Skeletal muscle satellite cell (primary cell): ENCODE measurements around the gene TTC24.

Experiments
- H3K27me3 ChIP-seq: 2 replicates; pipeline ENCODE4 v1.7.0; 2013; ENCODE audit warnings: low read length; ENCODE audit not compliant: control insufficient read depth, insufficient read depth
- H3K36me3 ChIP-seq: 2 replicates; pipeline ENCODE4 v1.7.0; 2013; ENCODE audit warnings: mild to moderate bottlenecking, control low read depth, low read length; ENCODE audit not compliant: insufficient read depth
- H3K4me1 ChIP-seq: 2 replicates; pipeline ENCODE4 v1.7.0; 2013; ENCODE audit warnings: low read length; ENCODE audit not compliant: control insufficient read depth, insufficient read depth
- H3K4me2 ChIP-seq: 2 replicates; pipeline ENCODE4 v1.7.0; 2013; ENCODE audit warnings: mild to moderate bottlenecking, low read length
- H3K4me3 ChIP-seq: 2 replicates; pipeline ENCODE4 v1.7.0; 2013; ENCODE audit warnings: low read length
- H3K9ac ChIP-seq: 2 replicates; pipeline ENCODE4 v1.7.0; 2013; ENCODE audit warnings: mild to moderate bottlenecking, low read depth, low read length, moderate library complexity
- H3K9me3 ChIP-seq: replicated peaks from 2 replicates; pipeline ENCODE4 v1.7.0; 2013; ENCODE audit warnings: mild to moderate bottlenecking, control low read depth, low read length

Gene TTC24

DNA sequence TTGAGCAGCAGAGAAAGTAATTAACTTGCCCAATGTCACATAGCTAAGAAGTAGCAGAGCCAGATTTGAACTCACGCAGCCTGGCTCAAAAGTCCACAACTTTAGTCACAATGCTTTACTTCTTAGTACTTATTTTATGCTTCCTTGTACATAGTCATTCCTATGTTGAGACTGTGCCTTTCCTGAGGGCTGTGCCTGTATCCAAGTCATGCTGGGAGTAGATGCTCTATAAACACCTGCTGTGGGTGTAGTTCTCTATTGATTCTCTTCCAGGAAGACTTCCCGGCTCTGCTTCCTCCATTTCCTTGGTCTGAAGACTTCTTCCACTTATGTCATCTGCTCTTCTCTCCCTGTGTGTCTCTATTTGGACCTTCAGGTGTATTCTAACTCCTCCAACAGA, 23.8 kb upstream of the TTC24 start:
- H3K36me3 ChIP-seq, result peaks cover 37% of the 10 kb centered on the region

DNA sequence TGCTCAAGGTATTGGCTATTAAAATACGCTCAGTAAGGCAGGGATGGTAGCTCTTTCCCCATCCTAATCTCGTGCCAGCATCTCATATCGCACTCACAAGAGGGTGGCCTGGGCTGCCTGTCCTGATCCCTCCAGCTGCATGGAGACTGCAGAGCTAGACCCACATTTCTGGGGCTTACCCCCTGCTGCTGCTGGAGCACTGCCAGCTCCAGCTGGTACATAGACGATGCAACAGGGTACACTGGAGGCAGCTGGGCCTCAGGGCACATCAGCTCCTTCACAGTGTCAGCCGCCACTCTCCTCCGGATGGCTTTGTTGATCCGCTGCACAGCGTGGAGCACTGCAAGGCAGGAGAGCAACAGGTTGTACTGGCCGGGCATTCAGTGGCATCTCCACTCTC, 23.2 kb upstream of the TTC24 start:
- Histone ChIP-seq H3K4me1 (peaks cover 12% of the 10 kb centered on the region), H3K4me2 (no peak overlapping the region), H3K4me3 (no peak overlapping the region), H3K9me3 (no peaks in the 10 kb centered on the region), H3K9ac (no peak overlapping the region), H3K36me3 (peaks cover 32% of the 10 kb centered on the region), H3K27me3 (no peaks in the 10 kb centered on the region)

More for the DNA sequence above, 23.8 kb upstream of the TTC24 start:
- Histone ChIP-seq H3K27me3 (no peaks in the 10 kb centered on the region), H3K4me1 (peaks cover 12% of the 10 kb centered on the region), H3K9me3 (no peaks in the 10 kb centered on the region), H3K9ac (no peak overlapping the region), H3K4me3 (no peak overlapping the region), H3K4me2 (no peak overlapping the region)

DNA sequence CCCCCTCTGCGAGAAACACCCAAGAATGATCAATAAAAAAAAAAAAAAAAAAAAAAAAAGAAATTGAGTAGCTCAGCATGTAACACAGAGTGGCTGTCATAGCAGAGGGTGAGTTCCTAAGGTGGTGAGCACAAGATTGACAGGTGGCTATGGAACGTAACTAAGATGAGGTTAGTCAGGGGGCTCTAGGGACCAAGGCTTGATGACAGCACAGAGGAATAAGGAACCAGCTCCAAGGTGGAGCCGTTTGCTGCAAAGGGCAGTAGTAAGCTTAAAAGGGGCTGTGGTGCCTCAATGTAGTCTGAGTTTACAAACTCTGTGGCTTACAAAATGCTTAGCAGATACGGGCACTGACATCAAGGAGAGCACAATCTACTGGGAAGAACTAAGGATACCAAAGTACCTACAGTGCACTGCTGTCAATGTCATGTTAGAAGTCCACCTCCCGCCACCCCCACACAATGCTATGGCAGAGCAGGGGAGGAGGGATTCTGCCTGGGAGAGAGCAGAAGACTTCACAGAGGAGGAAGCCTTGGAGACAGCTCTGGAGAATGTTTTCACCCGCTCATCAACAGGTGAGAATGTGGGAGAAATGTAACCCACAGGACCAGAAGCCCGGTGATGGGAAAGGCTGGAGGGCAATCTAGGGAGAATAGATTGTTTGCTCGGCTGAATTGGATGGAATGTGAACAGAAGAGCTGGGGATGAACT, 20.3 kb upstream of the TTC24 start:
- Histone ChIP-seq H3K4me1 (no peaks in the 10 kb centered on the region), H3K4me3 (no peak overlapping the region), H3K4me2 (no peak overlapping the region), H3K27me3 (no peaks in the 10 kb centered on the region), H3K9ac (no peak overlapping the region), H3K36me3 (peaks cover 41% of the 10 kb centered on the region), H3K9me3 (no peaks in the 10 kb centered on the region)

DNA sequence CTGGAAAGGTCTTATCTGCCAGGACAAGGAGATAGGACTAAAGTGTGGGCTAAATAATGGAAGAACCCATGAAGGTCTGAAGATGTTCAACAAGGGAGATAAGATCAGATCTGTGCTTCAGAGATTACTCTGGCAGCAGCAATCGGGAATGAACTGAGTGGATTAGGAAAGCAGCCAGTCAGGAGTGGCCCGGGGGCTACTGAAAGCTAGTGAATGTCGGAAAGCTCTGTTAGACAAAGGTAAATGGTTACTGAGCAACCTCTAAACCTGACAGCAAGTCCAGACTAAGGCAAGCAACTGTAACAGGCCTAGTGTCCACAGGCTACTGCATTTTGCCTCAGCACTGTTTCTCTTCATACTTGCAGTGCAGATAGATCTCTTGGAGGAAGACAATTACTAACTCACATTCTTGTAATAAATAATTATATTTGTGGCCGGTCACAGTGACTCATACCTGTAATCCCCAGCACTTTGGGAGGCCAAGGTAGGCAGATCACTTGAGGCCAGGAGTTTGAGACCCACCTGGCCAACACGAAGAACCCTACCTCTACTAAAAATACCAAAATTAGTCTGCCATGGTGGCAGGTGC, 19.6 kb upstream of the TTC24 start:
- H3K36me3 ChIP-seq, result peaks cover 40% of the 10 kb centered on the region

DNA sequence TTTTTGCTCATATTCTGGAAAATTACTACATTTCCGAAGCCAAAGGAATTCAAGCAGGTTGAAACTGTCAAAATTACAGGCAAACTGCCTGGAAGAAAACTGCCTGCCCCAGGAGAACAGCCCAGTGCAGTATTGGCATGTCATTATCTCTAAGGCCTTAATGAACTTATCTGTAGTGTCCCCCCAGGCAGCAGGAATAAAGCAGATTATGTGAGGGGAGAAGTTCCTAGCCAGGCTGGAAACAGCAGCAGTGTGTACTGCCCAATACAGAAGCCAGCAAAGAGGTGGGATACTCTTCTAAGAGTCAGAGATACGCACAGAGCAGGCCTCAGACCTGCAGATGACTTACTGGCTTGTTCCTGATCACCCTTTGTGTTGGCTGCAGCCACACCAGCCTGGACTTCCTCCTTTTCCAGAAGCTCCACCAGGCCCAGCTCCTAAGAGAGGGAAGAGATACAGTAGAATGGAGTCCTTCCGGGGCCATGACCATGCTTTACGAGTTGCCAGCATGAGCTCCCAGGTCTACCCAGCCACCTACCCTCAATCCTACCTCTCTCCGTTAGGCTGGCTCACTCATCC, 18.8 kb upstream of the TTC24 start:
- no peak overlapping the region for H3K9ac ChIP-seq
- H3K9me3 ChIP-seq, result no peaks in the 10 kb centered on the region
- H3K36me3 ChIP-seq, result peaks cover 39% of the 10 kb centered on the region
- no peak overlapping the region for H3K4me3 ChIP-seq
- no peaks in the 10 kb centered on the region for H3K4me1 ChIP-seq
- no peak overlapping the region for H3K4me2 ChIP-seq
- no peaks in the 10 kb centered on the region for H3K27me3 ChIP-seq

More for the DNA sequence above, 19.6 kb upstream of the TTC24 start:
- Histone ChIP-seq H3K27me3 (no peaks in the 10 kb centered on the region), H3K4me1 (no peaks in the 10 kb centered on the region), H3K4me3 (no peak overlapping the region), H3K4me2 (no peak overlapping the region), H3K9me3 (no peaks in the 10 kb centered on the region), H3K9ac (no peak overlapping the region)

DNA sequence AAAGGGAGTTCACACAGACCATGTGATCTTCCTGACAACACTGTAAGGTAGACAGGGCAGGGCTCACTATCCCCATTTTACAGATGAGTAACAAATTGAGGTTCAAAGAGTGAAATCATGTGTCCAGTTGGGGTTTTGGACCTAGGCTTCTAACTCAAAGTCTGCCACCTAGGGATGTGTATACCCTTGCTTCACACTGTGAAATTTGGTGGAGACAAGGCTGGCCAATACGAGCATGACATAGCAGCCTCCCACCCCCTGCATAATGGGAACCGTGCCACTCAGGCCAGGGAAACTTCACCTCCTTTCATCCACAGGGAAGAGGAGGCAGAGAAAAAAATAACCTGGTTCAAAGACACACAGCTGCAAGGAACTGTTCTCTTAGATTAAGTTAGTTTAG, 14.0 kb upstream of the TTC24 start:
- Histone ChIP-seq H3K9me3 (no peaks in the 10 kb centered on the region), H3K4me3 (no peak overlapping the region), H3K4me1 (peaks cover 3% of the 10 kb centered on the region), H3K27me3 (no peaks in the 10 kb centered on the region), H3K9ac (no peak overlapping the region), H3K36me3 (peaks cover 25% of the 10 kb centered on the region), H3K4me2 (no peak overlapping the region)

DNA sequence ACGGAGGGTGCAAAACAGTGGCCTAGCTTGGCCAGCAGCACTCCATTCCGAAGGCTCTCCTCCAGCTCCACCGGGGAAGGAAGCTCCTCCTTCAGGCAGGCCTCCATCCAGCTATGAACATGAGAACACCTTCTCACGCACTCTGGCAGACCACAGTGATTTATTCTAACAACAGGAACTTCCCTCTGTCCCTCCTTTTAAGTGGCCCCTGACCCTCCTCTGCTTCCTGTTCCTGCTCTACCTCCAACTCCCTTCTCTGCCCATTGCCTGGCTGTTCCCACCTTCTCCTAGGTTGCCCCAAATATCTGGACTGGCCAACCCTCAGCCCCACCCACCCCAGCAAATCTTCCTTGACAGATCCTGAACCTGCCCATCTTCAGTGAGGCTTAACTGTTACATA, 13.1 kb upstream of the TTC24 start:
- no peaks in the 10 kb centered on the region for H3K9me3 ChIP-seq
- H3K4me1 ChIP-seq, result peaks cover 10% of the 10 kb centered on the region
- no peak overlapping the region for H3K4me3 ChIP-seq
- no peak overlapping the region for H3K4me2 ChIP-seq
- peaks cover 24% of the 10 kb centered on the region for H3K36me3 ChIP-seq
- H3K9ac ChIP-seq, result no peak overlapping the region
- no peaks in the 10 kb centered on the region for H3K27me3 ChIP-seq

DNA sequence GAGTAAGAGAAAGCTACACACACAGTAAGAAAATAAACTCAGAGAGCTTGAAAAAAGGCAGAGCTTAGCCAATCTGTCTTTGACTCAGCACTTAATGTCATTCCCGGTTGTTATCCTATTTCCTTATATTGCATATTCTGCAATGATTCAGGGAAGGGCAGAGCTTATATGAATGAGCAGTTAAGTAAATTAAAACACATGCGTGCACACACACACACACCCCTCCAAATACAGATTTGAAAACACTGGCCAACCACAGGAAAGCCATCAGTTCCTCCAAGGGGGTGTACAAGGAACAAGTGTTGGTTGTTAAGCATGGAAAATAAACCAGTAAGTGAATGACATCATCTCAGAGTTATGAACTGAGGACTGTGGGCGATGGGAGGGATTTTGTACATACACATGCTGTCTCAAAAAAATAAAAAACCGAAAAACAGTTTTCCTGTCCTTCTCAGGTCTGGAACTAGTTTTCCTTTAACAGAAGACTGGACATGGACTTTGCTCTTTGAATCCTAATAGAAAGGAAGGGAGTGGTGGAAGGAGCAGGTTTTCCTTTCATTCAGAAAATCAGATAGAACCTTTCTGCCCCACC, 8.2 kb upstream of the TTC24 start:
- peak overlapping the region; percentile 78 for H3K4me3 ChIP-seq
- peaks cover 15% of the 10 kb centered on the region for H3K4me1 ChIP-seq
- H3K9me3 ChIP-seq, result no peaks in the 10 kb centered on the region
- H3K36me3 ChIP-seq, result no peaks in the 10 kb centered on the region
- peak overlapping the region; percentile 73 for H3K9ac ChIP-seq
- H3K27me3 ChIP-seq, result peaks cover 7% of the 10 kb centered on the region
- H3K4me2 ChIP-seq, result peak overlapping the region; percentile 89

DNA sequence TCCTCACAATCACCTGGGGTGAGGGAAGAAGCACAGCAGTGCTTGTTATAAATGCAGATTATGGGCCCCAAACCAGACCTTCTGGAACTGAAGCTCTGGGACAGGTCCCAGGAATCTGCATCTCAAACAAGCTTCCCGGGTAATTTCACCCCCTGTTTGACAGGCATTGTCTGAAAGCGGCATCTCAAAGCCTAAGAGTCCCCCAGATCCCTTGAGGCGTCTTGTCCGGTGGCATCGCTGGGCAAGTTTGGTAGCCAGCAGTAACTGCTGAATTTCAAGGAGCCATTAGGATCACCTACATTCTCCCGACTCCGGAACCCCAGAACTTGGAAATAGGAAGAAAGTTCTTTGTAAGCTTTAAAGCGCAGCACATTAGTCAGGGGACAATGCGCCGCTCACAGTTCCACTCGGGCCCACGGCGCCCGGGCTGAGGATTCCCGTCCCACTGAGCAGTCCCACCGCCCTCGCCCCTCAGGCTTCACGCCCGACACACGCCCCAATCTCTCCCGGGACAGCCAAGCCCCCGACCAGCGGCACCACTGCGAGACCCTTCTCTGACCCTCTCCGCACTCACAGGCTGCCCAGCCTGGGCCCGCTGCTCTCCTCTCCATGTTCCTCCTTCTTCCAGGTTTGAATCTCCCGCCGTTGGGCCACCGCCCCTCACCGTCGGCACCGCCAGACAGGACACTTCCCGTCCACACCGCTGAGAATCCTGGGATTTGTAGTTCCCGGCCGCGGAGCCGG, 7.4 kb upstream of the TTC24 start, which contains the start of gene IQGAP3:
IQGAP3 (minus strand) TSS at position 647 of the 744 bp plus-strand sequence; CDS start at position 611, 36 bp downstream.
- peaks cover 15% of the 10 kb centered on the region for H3K4me1 ChIP-seq
- H3K9ac ChIP-seq, result peak within 1 kb of the TSS; percentile 73
- H3K9me3 ChIP-seq, result no peaks in the 10 kb centered on the region
- no peaks in the 10 kb centered on the region for H3K36me3 ChIP-seq
- peak within 1 kb of the TSS; percentile 78 for H3K4me3 ChIP-seq
- H3K27me3 ChIP-seq, result peaks cover 7% of the 10 kb centered on the region
- H3K4me2 ChIP-seq, result peak within 1 kb of the TSS; percentile 89

DNA sequence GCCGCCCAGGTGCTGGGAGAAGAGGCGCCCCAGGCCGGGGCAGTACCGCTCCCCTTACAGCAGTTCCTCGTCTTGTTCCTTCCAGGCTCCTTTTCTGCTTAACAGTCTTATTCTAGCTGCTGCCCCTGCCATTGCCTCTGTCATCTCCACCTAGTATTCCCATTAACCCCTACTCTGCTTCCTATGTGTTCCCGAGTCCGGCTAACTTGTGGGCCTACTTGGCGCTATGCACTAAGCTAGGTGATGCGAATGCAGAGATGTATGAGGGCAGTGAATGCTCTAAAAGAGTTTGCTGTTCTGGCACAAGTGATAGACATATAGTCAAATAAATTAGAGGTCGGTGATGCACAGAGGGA, 6.9 kb upstream of the TTC24 start:
- Histone ChIP-seq H3K4me1 (peaks cover 15% of the 10 kb centered on the region), H3K9me3 (no peaks in the 10 kb centered on the region), H3K4me3 (peak overlapping the region; percentile 78)

DNA sequence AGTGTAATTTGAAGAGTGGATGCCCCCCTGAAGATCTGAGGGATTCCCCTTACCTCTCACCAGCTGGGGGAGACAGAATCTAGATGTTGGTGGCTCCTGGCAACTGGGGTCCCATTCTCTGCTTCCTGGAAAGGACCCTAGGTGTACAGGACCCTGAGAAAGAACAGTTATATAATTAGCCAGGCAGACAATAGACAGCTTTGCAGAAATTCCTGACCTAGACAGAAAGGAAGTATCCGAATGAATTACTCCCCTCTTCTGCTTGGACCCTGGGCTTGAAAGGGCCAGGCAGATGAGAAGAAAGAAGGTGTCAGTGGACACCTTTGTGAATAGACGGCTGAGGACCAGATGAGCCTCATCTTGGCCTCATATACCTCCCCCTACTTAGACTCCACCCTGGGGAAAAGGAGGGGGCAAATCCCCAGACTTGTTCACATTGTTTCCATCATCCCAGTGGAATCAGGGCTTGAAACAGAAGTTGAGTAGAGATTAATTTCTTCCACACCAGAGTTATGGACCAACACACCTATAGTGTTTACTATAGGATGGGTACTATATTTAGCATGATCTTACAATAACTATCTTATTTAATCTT, 5.4 kb upstream of the TTC24 start:
- peaks cover 7% of the 10 kb centered on the region for H3K27me3 ChIP-seq
- peaks cover 15% of the 10 kb centered on the region for H3K4me1 ChIP-seq
- no peak overlapping the region for H3K4me2 ChIP-seq
- H3K9ac ChIP-seq, result no peak overlapping the region
- H3K36me3 ChIP-seq, result no peaks in the 10 kb centered on the region
- H3K9me3 ChIP-seq, result no peaks in the 10 kb centered on the region
- no peak overlapping the region for H3K4me3 ChIP-seq

More for the DNA sequence above, 6.9 kb upstream of the TTC24 start:
- H3K9ac ChIP-seq, result peak overlapping the region; percentile 73
- peaks cover 7% of the 10 kb centered on the region for H3K27me3 ChIP-seq
- peak overlapping the region; percentile 89 for H3K4me2 ChIP-seq
- H3K36me3 ChIP-seq, result no peaks in the 10 kb centered on the region
